Epidermal melanocyte (primary cell): ENCODE measurements around the gene PLEKHA7.

Experiments used
- DNase-seq: peaks from one replicate; pipeline ENCODE4 v3.0.0; 2011; ENCODE audit warnings: low spot score; ENCODE audit not compliant: insufficient read length

PLEKHA7 gene

GRCh38 chr11:16775614-16776283 is 238.5 kb downstream of the PLEKHA7 start:
- no peak for DNase-seq

- no peak for DNase-seq
Observed at GRCh38 chr11:16774936-16775613, 239.1 kb downstream of the PLEKHA7 start.

GRCh38 chr11:16773981-16774935 is 240.0 kb downstream of the PLEKHA7 start:
- DNase-seq, result no peak

DNA sequence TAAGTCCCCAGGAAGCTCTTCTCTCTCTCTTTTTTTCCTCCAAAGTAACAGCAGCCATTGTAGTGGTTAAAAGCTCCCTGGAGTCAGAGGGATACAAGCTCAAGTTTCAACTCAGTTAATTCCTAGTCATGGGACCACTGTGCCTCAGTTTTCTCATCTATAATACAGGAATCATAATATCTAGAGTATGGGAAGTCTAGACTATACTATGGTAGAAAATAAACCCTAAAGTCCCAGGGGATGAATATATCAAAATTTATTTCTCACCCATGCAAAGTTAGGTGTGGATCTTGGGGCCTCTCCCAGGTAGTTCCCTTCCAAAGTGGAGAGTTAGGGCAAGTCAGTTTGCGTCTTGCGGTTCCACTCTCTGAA is 242.1 kb downstream of the PLEKHA7 start:
- DNase-seq, result no peak

GRCh38 chr11:16771350-16772140 is 242.7 kb downstream of the PLEKHA7 start:
- DNase-seq, result no peak

DNA sequence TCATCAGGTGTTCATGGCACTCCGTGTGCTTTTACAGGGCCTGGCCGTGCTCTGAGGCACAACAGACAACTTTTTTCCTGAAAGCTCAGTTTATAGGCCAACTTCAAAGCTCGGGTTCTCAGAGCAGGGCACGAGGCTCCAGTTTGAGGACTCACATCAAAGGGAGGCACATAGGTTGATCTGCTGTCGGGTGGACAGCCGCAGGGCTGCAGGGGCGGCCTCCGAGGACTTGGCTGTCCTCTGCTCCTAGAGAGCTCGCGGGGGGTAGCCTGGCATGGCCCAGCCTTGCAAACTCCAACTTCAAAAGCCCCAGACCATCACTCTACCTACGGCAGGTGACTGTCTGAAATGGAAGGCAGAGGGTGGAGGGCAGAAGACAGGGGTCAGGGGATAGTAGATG is 244.2 kb downstream of the PLEKHA7 start:
- DNase-seq, result no peak

DNA sequence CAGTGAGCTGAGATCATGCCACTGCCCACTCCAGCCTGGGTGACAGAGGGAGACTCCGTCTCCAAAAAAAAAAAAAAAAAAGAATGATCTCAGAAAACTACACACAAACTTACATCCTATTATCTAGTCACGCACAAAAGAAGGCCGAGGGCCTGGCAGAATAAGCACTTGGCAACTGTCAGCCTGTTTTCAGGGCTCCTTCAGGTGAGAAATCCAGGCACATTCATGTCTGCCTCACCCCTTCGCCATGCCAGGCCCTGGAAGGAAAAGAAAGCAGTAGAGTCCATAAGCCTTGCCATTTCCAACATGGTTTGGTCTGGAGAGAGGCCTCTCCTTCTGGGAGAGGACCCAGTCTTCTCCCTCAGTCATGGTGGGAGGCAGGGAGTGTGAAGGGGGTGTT is 244.8 kb downstream of the PLEKHA7 start:
- no peak for DNase-seq

DNA sequence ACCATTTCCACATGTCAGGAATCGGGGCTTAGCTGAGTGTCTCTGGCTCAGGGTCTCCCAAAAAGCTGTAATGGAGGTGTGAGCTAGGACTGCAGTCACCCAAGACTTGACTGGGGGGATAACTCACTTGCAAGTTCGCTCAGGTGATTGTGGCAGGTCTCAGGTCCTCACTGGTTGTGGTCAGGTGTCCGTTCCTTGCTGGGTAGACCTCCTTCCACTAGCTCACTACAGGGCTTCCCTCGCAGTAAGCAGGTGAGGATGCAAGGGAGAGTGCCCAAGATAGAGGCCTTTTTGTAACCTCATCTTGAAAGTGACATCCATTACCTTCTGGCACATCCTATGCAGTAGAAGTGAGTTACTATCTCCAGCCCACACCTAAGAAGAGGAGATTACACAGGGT is 246.3 kb downstream of the PLEKHA7 start:
- DNase-seq, result no peak

GRCh38 chr11:16767137-16767536 is 247.1 kb downstream of the PLEKHA7 start:
- no peak for DNase-seq

DNA sequence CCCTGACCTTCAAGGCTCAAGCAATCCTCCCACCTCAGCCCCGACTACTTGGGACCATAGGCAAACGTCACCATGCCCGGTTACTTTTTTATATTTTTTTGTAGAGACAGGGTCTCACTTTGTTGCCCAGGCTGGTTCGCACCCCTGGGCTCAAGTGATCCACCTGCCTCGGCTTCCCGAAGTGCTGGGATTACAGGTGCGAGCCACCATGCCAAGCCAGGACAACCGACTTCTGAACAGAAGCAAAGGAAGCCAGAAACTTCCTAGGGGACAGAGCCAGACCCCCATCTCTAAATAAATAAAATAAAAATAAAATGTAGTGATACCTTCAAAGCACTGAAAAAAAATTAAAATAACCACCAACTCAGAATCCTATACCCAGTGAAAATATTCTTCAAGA is 249.3 kb downstream of the PLEKHA7 start:
- DNase-seq, result no peak

GRCh38 chr11:16763746-16764145 is 250.5 kb downstream of the PLEKHA7 start:
- no peak for DNase-seq

- no peak for DNase-seq
Observed at GRCh38 chr11:16759857-16760508, 254.2 kb downstream of the PLEKHA7 start.

- no peak for DNase-seq
Observed at GRCh38 chr11:16758382-16759024, 255.7 kb downstream of the PLEKHA7 start.

DNA sequence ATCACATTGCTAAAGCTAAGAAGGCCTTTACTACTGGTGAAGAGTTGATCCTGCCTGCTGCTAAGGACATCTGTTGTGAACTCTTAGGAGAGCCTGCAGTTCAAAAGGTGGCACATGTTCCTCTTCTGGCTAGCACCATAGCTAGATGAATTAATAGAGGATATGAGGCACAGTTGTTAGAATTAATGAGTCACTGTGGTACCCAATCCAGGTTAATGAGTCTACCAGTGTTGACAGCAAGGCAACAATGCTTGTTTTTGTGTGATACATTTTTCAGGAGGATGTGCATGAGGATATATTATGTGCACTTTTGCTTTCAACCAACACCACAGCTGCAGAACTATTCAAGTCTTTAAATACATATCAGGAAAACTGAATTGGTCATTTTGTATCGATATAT is 263.8 kb downstream of the PLEKHA7 start:
- no peak for DNase-seq

GRCh38 chr11:16749666-16750065 is 264.5 kb downstream of the PLEKHA7 start:
- DNase-seq, result no peak

DNA sequence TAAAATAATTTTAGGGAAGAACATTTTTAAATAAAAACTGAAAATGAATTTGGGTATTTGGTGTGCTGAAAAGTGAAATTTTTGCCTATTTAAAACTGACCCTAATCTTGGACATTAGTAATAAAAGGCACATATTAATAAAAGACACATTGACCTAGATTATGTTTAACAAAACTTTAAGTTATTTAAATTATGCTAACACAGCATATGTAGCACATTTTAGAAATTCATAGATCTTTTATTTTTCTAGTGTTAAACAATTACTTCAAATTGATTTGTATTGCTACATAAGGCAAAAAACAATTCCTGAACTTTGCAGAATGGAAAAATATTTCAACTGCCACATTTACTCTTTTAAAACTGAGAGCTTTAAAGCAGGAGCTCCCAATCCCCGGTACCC is 265.1 kb downstream of the PLEKHA7 start:
- no peak for DNase-seq

GRCh38 chr11:16745950-16746605 is 268.1 kb downstream of the PLEKHA7 start:
- no peak for DNase-seq

- DNase-seq, result no peak
Observed at GRCh38 chr11:16744128-16744725, 270.0 kb downstream of the PLEKHA7 start.

- no peak for DNase-seq
Observed at GRCh38 chr11:16743478-16743877, 270.7 kb downstream of the PLEKHA7 start.
